ENCODE measurements around the gene RHOXF1.
"Not testable (repeated sequence)": the region's sequence is repeated elsewhere in the genome, so short reads cannot be mapped to it uniquely, and the experiment has no call there.

DNA sequence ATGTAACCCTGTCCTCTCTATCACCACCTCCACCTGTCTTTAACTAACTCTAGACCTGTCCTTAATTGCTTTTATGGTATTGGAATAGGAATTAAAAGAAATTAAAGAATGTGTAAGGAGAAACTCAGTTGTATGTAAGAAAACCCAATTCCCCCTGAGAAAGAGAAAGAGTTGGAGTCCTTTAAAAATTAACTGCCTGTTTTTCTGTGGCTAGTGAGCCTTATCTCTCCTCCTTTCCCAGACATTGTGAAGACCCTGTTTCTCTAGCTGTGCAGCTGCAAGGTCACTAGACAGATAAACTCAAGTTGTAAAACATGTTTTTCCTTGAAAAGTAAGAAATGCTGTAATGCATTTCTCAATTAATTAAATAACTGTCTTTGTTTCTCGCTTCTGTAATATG lies 30.6 kb upstream of the RHOXF1 start:
- TF ChIP-seq, protein P1, sequence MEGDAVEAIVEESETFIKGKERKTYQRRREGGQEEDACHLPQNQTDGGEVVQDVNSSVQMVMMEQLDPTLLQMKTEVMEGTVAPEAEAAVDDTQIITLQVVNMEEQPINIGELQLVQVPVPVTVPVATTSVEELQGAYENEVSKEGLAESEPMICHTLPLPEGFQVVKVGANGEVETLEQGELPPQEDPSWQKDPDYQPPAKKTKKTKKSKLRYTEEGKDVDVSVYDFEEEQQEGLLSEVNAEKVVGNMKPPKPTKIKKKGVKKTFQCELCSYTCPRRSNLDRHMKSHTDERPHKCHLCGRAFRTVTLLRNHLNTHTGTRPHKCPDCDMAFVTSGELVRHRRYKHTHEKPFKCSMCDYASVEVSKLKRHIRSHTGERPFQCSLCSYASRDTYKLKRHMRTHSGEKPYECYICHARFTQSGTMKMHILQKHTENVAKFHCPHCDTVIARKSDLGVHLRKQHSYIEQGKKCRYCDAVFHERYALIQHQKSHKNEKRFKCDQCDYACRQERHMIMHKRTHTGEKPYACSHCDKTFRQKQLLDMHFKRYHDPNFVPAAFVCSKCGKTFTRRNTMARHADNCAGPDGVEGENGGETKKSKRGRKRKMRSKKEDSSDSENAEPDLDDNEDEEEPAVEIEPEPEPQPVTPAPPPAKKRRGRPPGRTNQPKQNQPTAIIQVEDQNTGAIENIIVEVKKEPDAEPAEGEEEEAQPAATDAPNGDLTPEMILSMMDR (IDR thresholded peaks at IDR 0.05): not testable (repeated sequence)
- not testable (repeated sequence) for TF ChIP-seq POLR2A, POLR2AphosphoS5 (IDR thresholded peaks at IDR 0.05)
